ENCODE results near the gene LUZP1. TPM values are rescaled to one million over a fixed set of nuclear protein-coding genes. Genes with fewer than 3 reads are reported as not detected.

Gene LUZP1
- polyA plus RNA-seq, 1 donor, result 37.1 TPM

DNA sequence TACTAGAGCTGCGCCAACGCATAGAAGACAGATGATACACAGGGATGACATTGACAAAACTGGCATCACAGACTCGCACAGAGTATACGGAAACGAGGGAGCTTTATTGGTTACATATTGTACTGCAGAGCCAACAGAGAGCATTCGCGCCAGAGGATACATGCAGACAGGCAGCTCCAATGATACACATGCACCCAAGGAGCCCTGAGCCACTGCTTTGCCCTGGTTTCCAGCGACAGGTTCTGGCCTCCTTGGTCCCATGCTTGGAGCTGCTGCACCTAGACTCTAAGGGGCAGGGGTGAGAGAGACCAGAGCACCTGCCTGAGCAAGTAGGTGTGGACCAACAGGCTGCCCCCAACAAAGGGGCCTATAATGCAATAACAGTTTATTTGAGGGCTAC, 83.8 kb downstream of the LUZP1 start:
- DNase-seq, result no peak

DNA sequence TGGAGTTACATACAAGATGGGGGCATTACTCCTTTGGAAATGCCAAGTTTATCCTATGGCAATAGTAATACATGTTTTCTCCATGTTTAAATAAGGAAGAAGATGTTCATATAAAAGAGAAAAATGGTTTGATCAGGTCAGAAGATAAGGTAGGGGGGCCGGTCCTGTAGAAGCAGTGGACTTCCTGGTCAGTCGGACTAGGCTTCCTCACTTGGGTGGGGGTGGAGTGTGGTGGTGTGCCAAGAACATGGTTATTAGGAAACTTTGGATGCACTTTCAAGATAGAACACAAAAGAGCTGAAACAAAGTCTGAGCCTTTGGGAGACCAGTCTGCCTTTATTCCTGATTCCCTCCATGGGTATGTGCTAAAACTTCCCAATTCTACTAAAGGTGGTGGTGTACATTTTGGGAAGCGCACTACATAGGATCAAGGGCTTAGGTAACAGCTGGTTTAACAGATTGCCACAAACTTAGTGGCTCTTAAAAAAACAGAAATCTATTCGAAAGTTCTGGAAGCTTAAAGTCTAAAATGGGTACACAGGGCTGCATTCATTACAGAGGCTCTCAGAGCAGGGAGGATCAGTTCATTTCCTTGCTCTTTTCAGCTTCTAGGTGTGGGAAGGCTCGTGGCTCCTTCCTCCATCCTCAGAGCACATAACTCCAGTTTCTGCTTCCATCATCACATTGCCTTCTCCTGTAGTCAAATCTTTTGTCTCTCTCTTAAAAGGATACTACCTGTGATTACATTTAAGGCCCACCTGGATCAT, 84.8 kb downstream of the LUZP1 start:
- DNase-seq, result no peak

- no peak for DNase-seq
These were observed 87.3 kb downstream of the LUZP1 start for GRCh38 chr1:23081376-23081775.

DNA sequence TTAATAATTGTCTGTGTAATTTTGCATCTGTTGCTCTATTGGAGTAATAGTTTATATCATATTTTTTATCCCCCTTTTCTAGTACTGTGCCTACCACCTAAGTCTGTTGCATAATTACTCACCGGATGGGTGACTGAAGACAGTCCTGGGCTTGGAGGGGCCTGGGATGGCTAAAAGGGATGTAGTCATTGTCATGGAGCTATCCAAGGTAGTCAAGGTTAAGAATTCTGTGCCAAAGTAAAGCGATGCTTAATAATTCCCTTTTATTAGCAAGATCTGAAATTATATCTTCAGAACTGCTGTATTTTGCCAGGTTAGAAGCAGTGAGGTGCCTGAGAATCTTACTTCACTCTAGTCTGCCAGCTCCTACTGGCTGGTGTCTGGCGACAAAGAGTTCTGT, 87.8 kb downstream of the LUZP1 start:
- DNase-seq, result no peak

GRCh38 chr1:23079025-23079424, 89.6 kb downstream of the LUZP1 start:
- no peak for DNase-seq

- no peak for DNase-seq
These were observed 94.6 kb downstream of the LUZP1 start for GRCh38 chr1:23074012-23074411.

- no peak for DNase-seq
These were observed 99.0 kb downstream of the LUZP1 start for GRCh38 chr1:23069675-23070074.

GRCh38 chr1:23069149-23069548, 99.5 kb downstream of the LUZP1 start:
- DNase-seq, result no peak

- DNase-seq, result no peak
These were observed 102.6 kb downstream of the LUZP1 start for GRCh38 chr1:23066075-23066474.

DNA sequence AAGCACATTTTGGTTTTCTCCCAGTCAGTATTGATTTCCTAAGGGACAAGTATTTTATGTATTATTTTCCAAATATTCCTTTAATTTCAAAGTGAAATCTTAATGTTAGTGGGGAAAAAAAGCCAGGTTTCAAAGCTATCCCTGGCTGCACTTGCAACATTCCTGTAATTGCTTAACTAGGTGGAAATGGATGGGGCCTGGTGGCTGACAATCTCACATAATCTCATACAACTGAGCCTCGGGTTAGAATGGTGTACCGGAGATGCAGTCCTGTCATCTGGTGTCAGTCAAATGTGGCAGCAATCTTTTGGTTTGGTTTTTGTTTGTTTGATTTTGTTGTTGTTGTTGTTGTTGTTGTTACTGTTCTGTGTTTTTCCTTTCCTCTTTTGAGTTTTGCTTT, 103.3 kb downstream of the LUZP1 start:
- DNase-seq, result no peak

DNA sequence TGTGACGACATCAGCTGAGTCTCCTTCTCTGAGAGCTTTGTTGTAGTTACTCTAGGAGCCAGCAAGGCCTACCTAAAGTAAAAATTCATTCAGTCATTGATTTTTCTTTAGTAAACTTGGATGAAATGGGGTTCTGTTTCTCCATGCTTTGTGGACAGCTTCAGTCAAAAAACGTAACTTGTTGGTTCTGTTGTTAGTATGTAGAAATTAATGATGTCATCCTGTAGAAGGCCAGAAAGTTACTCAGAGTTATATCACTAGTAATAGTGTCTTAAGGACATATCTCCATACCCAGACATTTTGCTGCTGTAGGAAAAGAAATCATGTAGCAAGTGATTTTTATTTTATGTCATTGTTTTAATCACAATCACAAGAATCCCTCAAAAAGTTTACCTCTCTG, 106.4 kb downstream of the LUZP1 start:
- DNase-seq, result no peak

GRCh38 chr1:23057301-23057700, 111.4 kb downstream of the LUZP1 start:
- DNase-seq, result no peak

DNA sequence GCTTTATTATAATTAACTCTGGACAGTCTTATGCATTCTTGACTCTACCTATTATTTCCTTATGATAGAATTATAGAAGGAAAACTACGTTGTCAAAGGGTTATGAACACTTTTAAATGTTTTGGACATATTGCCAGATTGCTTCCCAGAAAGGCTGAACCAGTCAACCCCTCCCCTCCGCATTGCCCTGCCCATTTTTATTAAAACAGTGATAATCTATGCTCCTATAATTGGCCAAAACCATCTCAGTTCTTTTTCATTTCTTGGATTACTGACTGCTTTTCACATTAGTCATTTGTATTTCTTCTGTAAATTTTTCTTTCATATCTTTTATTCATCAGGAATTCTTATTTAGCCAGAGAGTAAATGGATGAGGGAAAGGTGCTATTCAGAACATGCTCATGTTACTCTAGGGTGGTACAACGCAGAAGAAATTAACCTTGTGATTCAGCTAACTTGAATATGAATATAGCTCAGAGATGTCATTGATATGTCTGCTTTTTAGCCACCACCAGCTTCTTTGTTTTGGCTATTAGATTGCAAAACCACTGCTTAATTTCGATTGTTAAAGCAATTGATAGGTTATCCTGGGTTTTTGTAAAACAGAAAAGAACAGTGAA, 117.3 kb downstream of the LUZP1 start:
- no peak for DNase-seq

DNA sequence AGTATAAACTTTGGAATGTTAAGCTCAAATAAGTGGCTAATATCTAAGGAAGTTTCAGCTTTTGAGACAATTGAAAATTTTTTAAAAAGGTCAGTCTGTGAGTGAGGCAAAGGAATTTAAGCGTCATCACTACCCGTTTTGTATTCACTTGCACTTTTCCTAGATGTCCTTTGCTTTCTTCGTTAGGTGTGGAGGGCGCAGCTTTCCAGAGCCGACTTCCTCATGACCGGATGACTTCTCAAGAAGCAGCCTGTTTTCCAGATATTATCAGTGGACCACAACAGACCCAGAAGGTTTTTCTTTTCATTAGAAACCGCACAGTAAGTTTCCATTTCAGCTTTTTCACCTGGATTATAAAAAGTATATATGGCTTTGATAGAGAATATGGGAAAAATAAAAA, 118.5 kb downstream of the LUZP1 start:
- no peak for DNase-seq

DNA sequence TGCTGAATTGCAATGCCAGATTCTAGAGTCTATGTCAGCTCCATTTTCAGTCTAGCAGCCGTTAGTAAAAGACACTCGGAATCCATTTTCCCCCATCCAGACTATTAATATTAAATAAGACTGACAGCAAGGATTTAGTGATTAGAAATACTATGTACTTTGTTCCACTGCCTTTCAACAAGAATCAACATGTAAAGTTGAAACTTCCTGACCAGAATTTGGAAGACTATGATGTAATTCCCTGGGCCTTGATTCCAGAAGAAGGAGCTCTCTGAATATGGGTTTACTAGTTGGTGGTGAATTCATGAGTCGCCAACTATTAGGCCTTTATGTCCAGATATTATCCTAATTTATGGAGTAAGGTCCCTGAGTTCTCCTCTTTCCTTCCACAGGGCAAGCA, 124.6 kb downstream of the LUZP1 start:
- DNase-seq, result no peak

DNA sequence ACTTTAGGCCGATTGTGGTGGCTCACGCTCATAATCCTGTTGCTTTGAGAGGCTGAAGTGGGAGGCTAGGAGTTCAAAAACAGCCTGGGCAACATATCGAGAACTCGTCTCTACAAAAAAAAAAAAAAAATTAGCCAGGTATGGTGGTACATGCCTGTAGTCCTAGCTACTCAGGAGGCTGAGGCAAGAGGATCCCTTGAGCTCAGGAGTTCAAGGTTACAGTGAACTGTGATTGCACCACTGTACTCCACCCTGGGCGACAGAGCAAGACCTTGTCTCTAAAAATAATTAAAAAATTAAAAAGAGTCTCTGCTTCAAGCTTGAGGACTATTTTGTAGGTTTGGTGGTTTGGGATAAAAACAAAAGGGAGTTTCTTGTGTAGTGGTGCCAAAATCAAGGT, 128.1 kb downstream of the LUZP1 start:
- no peak for DNase-seq

GRCh38 chr1:23039308-23039826, 129.3 kb downstream of the LUZP1 start:
- DNase-seq, result no peak

- no peak for DNase-seq
These were observed 131.4 kb downstream of the LUZP1 start for GRCh38 chr1:23037081-23037740.

DNA sequence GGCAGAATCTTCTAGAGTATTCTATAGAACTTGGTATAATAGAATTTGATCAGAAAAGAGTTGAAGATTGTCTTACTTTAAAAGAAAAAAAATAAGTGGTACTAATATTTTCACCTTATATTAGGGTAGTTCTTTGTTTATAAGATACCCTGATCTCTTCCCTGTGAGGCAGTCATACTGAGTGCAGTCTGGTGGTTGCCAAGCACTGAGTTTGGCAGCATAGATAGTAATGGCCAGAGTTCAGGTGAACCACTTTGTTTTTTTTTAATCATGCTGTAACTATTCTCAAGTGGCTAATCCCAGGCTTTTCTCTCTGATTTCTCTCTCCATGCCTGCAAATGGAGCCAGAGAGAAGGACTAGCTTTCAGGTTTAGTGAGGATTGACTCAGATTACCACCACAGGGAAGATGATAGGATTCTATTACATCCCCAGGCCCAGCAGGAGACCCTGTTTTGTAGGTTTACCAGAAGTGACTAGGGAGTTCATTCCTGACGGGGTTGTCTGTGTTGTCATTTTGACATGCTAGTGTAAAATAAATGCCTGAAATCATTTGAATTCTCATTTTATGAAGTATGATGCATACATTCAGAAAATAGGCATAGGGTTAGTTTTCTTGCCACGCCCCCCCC, 132.7 kb downstream of the LUZP1 start:
- no peak for DNase-seq
